ENCODE data around the gene EVA1B.

Gene EVA1B

DNA sequence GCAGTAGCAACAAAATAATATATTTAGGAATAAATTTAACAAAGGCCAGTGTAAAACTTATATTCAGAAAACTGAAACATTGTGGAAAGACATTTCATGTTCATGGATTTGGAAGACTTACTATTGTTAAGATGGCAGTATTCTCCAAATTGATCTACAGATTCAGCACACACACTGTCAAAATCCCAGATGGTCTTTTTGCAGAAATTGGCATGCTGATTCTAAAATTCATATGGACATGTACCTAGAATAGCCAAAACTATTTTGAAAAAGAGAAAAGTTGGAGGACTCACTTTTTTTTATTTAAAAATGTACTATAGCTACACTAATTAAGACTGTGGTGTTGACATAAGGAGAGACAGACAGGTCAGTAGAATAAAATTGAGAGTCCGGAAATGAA lies 49.2 kb downstream of the EVA1B start:
- no peak for DNase-seq

- DNase-seq, result no peak
These were observed 50.4 kb downstream of the EVA1B start for GRCh38 chr1:36273024-36273423.
